ENCODE data around the gene ILDR2.

ILDR2 gene

DNA sequence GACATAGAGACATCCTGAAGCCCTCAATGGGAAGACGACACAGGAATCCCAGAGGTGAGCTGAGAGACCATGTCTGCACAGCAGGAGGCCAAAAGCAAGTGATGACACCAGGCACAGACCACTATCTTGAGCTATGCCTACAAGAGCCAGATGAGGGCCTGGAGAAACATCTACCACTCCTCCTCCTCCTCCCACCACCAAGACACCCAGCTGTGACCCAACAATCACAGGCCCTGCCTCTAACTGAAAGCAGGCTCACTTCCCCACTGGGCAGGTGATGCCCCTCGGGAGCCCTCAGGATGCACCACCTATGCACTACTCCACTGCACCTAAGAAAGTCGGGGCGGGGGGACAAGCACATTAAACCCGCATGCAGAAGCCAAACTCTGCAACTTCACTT, 115.7 kb downstream of the ILDR2 start:
- no peak for ATAC-seq
- TF ChIP-seq ISL1 (CRISPR knock-in tag; IDR thresholded peaks at IDR 0.05), result no peak
- no peak for TF ChIP-seq ESRRG (CRISPR knock-in tag; IDR thresholded peaks at IDR 0.05)
- TF ChIP-seq ZNF8 (CRISPR knock-in tag; IDR thresholded peaks at IDR 0.05), result no peak
- no peak for TF ChIP-seq CSDC2 (CRISPR knock-in tag; IDR thresholded peaks at IDR 0.05)
- no peak for TF ChIP-seq OSR1 (CRISPR knock-in tag; IDR thresholded peaks at IDR 0.05)
- TF ChIP-seq RARB (CRISPR knock-in tag; IDR thresholded peaks at IDR 0.05), result no peak
- no peak for TF ChIP-seq ZFP3 (CRISPR knock-in tag; IDR thresholded peaks at IDR 0.05)
- TF ChIP-seq PPARA (CRISPR knock-in tag; IDR thresholded peaks at IDR 0.05; ENCODE audit: borderline replicate concordance), result no peak
- TF ChIP-seq BACH2 (CRISPR knock-in tag; IDR thresholded peaks at IDR 0.05; ENCODE audit: borderline replicate concordance), result no peak
- TF ChIP-seq TCF4 (CRISPR knock-in tag; IDR thresholded peaks at IDR 0.05; ENCODE audit: borderline replicate concordance), result no peak

DNA sequence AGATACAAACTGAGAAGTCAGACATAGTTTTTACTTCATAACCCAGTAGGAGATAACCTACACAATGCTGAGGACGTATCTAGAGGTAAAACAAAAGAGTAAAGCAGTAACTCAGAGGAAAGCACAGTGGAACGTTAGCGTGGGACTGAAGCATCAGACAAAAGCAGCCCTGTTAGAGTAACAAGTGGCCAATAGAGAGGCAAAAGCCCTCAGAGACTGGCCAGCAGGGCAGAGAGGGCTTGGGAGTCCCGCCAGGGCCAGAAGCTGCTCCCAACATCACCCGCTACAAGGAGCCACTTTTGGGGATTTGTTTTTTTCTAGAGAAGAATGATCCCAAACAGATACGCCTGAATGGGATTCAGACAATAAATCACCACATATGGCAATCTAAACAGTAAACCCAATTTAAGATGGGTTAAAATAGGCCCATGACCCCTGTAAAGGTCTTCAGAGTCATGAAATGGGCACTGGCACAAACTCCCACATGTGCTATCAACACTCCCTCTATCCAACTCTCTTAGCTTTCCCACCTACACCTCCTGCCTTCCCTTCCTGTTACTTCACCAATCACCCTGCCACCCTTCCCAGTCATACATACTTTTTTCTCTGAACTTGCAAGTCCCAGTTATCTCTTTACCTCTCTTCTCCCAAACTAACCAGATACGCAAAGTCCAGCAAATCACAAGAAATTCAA, 116.5 kb downstream of the ILDR2 start:
- TF ChIP-seq ZNF70 (CRISPR knock-in tag; IDR thresholded peaks at IDR 0.05) (no peak), ZFP3 (CRISPR knock-in tag; IDR thresholded peaks at IDR 0.05) (no peak), CSDC2 (CRISPR knock-in tag; IDR thresholded peaks at IDR 0.05) (no peak), TCF4 (CRISPR knock-in tag; IDR thresholded peaks at IDR 0.05; ENCODE audit: borderline replicate concordance) (no peak), OSR1 (CRISPR knock-in tag; IDR thresholded peaks at IDR 0.05) (no peak), ARNTL (CRISPR knock-in tag; IDR thresholded peaks at IDR 0.05; ENCODE audit: borderline replicate concordance, low read depth) (no peak), BACH2 (CRISPR knock-in tag; IDR thresholded peaks at IDR 0.05; ENCODE audit: borderline replicate concordance) (no peak), ZNF565 (CRISPR knock-in tag; conservative IDR thresholded peaks at IDR 0.05; ENCODE audit: low read depth) (no peak), PPARA (CRISPR knock-in tag; IDR thresholded peaks at IDR 0.05; ENCODE audit: borderline replicate concordance) (no peak), ZNF8 (CRISPR knock-in tag; IDR thresholded peaks at IDR 0.05) (no peak), ZFP30 (CRISPR knock-in tag; IDR thresholded peaks at IDR 0.05) (no peak), GLIS3 (CRISPR knock-in tag; IDR thresholded peaks at IDR 0.05) (no peak), ZC3H10 (CRISPR knock-in tag; IDR thresholded peaks at IDR 0.05) (no peak), ESRRG (CRISPR knock-in tag; IDR thresholded peaks at IDR 0.05) (no peak), SNAI2 (CRISPR knock-in tag; IDR thresholded peaks at IDR 0.05) (no peak)
- TF ChIP-seq, protein P1, sequence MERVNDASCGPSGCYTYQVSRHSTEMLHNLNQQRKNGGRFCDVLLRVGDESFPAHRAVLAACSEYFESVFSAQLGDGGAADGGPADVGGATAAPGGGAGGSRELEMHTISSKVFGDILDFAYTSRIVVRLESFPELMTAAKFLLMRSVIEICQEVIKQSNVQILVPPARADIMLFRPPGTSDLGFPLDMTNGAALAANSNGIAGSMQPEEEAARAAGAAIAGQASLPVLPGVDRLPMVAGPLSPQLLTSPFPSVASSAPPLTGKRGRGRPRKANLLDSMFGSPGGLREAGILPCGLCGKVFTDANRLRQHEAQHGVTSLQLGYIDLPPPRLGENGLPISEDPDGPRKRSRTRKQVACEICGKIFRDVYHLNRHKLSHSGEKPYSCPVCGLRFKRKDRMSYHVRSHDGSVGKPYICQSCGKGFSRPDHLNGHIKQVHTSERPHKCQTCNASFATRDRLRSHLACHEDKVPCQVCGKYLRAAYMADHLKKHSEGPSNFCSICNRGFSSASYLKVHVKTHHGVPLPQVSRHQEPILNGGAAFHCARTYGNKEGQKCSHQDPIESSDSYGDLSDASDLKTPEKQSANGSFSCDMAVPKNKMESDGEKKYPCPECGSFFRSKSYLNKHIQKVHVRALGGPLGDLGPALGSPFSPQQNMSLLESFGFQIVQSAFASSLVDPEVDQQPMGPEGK (CRISPR knock-in tag; IDR thresholded peaks at IDR 0.05; ENCODE audit: borderline replicate concordance), result no peak
- TF ChIP-seq, protein P2, sequence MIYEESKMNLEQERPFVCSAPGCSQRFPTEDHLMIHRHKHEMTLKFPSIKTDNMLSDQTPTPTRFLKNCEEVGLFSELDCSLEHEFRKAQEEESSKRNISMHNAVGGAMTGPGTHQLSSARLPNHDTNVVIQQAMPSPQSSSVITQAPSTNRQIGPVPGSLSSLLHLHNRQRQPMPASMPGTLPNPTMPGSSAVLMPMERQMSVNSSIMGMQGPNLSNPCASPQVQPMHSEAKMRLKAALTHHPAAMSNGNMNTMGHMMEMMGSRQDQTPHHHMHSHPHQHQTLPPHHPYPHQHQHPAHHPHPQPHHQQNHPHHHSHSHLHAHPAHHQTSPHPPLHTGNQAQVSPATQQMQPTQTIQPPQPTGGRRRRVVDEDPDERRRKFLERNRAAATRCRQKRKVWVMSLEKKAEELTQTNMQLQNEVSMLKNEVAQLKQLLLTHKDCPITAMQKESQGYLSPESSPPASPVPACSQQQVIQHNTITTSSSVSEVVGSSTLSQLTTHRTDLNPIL (CRISPR knock-in tag; IDR thresholded peaks at IDR 0.05; ENCODE audit: low read depth), result no peak
- TF ChIP-seq, protein P3, sequence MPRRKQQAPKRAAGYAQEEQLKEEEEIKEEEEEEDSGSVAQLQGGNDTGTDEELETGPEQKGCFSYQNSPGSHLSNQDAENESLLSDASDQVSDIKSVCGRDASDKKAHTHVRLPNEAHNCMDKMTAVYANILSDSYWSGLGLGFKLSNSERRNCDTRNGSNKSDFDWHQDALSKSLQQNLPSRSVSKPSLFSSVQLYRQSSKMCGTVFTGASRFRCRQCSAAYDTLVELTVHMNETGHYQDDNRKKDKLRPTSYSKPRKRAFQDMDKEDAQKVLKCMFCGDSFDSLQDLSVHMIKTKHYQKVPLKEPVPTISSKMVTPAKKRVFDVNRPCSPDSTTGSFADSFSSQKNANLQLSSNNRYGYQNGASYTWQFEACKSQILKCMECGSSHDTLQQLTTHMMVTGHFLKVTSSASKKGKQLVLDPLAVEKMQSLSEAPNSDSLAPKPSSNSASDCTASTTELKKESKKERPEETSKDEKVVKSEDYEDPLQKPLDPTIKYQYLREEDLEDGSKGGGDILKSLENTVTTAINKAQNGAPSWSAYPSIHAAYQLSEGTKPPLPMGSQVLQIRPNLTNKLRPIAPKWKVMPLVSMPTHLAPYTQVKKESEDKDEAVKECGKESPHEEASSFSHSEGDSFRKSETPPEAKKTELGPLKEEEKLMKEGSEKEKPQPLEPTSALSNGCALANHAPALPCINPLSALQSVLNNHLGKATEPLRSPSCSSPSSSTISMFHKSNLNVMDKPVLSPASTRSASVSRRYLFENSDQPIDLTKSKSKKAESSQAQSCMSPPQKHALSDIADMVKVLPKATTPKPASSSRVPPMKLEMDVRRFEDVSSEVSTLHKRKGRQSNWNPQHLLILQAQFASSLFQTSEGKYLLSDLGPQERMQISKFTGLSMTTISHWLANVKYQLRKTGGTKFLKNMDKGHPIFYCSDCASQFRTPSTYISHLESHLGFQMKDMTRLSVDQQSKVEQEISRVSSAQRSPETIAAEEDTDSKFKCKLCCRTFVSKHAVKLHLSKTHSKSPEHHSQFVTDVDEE (CRISPR knock-in tag; IDR thresholded peaks at IDR 0.05), result no peak
- TF ChIP-seq, protein P4, sequence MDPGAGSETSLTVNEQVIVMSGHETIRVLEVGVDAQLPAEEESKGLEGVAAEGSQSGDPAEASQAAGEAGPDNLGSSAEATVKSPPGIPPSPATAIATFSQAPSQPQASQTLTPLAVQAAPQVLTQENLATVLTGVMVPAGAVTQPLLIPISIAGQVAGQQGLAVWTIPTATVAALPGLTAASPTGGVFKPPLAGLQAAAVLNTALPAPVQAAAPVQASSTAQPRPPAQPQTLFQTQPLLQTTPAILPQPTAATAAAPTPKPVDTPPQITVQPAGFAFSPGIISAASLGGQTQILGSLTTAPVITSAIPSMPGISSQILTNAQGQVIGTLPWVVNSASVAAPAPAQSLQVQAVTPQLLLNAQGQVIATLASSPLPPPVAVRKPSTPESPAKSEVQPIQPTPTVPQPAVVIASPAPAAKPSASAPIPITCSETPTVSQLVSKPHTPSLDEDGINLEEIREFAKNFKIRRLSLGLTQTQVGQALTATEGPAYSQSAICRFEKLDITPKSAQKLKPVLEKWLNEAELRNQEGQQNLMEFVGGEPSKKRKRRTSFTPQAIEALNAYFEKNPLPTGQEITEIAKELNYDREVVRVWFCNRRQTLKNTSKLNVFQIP (CRISPR knock-in tag; IDR thresholded peaks at IDR 0.05; ENCODE audit: borderline replicate concordance, low read depth), result no peak
- TF ChIP-seq, protein P5, sequence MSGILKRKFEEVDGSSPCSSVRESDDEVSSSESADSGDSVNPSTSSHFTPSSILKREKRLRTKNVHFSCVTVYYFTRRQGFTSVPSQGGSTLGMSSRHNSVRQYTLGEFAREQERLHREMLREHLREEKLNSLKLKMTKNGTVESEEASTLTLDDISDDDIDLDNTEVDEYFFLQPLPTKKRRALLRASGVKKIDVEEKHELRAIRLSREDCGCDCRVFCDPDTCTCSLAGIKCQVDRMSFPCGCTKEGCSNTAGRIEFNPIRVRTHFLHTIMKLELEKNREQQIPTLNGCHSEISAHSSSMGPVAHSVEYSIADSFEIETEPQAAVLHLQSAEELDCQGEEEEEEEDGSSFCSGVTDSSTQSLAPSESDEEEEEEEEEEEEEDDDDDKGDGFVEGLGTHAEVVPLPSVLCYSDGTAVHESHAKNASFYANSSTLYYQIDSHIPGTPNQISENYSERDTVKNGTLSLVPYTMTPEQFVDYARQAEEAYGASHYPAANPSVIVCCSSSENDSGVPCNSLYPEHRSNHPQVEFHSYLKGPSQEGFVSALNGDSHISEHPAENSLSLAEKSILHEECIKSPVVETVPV (CRISPR knock-in tag; IDR thresholded peaks at IDR 0.05), result no peak

More for the DNA sequence above, 116.5 kb downstream of the ILDR2 start:
- ATAC-seq, result no peak
